ENCODE results near the gene ADIPOR2. TPM values are rescaled to one million over a fixed set of nuclear protein-coding genes. Genes with fewer than 3 reads are reported as not detected.
A peak's percentile ranks its signal among the peaks of the same experiment; 100 is the strongest.
"Not testable (repeated sequence)": the region's sequence is repeated elsewhere in the genome, so short reads cannot be mapped to it uniquely, and the experiment has no call there.

ADIPOR2 gene
- total and polyA plus RNA-seq, 4 donors = 26.6 to 68.3 (median 41.7) TPM

- H3K4me3 ChIP-seq (ENCODE audit: low read depth in 1 of 3, low read length in 3 of 3); H3K36me3 ChIP-seq (ENCODE audit: control insufficient read depth in 4 of 4, insufficient read depth in 3 of 4, low read depth in 1 of 4, low read length in 3 of 4); DNase-seq (ENCODE audit: low spot score); H3K9me3 ChIP-seq (ENCODE audit: control insufficient read depth in 4 of 4, low read length in 3 of 4); H3K9ac ChIP-seq (ENCODE audit: low read depth in 1 of 2, low read length in 2 of 2); H3K27me3 ChIP-seq (ENCODE audit: control insufficient read depth in 4 of 4, insufficient read depth in 4 of 4, low read length in 3 of 4): not testable (repeated sequence)
- Histone ChIP-seq H3K27ac (ENCODE audit: low read depth in 1 of 2, low read length in 2 of 2) (peak overlapping the region in 1 of 2 donors; percentile 37), H3K4me1 (ENCODE audit: control insufficient read depth in 4 of 4, insufficient read depth in 4 of 4, low read length in 3 of 4) (peaks cover 8 to 68% (median 50%) of the 10 kb centered on the region in 4 donors)
- 15% methylated on average over 3 of the region's 3 CpGs for WGBS
- TF ChIP-seq HNF4G (IDR thresholded peaks at IDR 0.05) = peak; percentile 78
- TF ChIP-seq EGR1 (IDR thresholded peaks at IDR 0.05; ENCODE audit: low read depth in 2 of 2) = peak; percentile 37 to 66
- peak; percentile 11 to 45 for TF ChIP-seq RAD21 (IDR thresholded peaks at IDR 0.05)
- TF ChIP-seq HNF4A (conservative IDR thresholded peaks at IDR 0.05) = peak; percentile 77 to 87
- TF ChIP-seq SP1 (IDR thresholded peaks at IDR 0.05) = peak; percentile 70
- peak; percentile 89 for TF ChIP-seq ATF3 (IDR thresholded peaks at IDR 0.05)
- peak; percentile 85 to 86 for TF ChIP-seq RXRA (IDR thresholded peaks at IDR 0.05)
- peak; percentile 60 to 84 for TF ChIP-seq JUND (IDR thresholded peaks at IDR 0.05)
- peak; percentile 36 for TF ChIP-seq YY1 (IDR thresholded peaks at IDR 0.05)
- peak; percentile 64 for TF ChIP-seq MAX (IDR thresholded peaks at IDR 0.05)
Observed at GRCh38 chr12:1711536-1712211, 20.8 kb downstream of the ADIPOR2 start.

GRCh38 chr12:1712305-1712704 is 21.4 kb downstream of the ADIPOR2 start:
- H3K9ac ChIP-seq (ENCODE audit: low read depth in 1 of 2, low read length in 2 of 2); H3K9me3 ChIP-seq (ENCODE audit: control insufficient read depth in 4 of 4, low read length in 3 of 4); H3K27ac ChIP-seq (ENCODE audit: low read depth in 1 of 2, low read length in 2 of 2); H3K27me3 ChIP-seq (ENCODE audit: control insufficient read depth in 4 of 4, insufficient read depth in 4 of 4, low read length in 3 of 4); DNase-seq (ENCODE audit: low spot score); H3K4me3 ChIP-seq (ENCODE audit: low read depth in 1 of 3, low read length in 3 of 3); H3K36me3 ChIP-seq (ENCODE audit: control insufficient read depth in 4 of 4, insufficient read depth in 3 of 4, low read depth in 1 of 4, low read length in 3 of 4): not testable (repeated sequence)
- peaks cover 7 to 73% (median 53%) of the 10 kb centered on the region in 4 donors for H3K4me1 ChIP-seq (ENCODE audit: control insufficient read depth in 4 of 4, insufficient read depth in 4 of 4, low read length in 3 of 4)
- WGBS = 89% methylated on average over 5 of the region's 5 CpGs

GRCh38 chr12:1712852-1713251 is 22.0 kb downstream of the ADIPOR2 start:
- DNase-seq (ENCODE audit: low spot score); H3K9me3 ChIP-seq (ENCODE audit: control insufficient read depth in 4 of 4, low read length in 3 of 4); H3K27me3 ChIP-seq (ENCODE audit: control insufficient read depth in 4 of 4, insufficient read depth in 4 of 4, low read length in 3 of 4); H3K9ac ChIP-seq (ENCODE audit: low read depth in 1 of 2, low read length in 2 of 2); H3K4me3 ChIP-seq (ENCODE audit: low read depth in 1 of 3, low read length in 3 of 3); H3K36me3 ChIP-seq (ENCODE audit: control insufficient read depth in 4 of 4, insufficient read depth in 3 of 4, low read depth in 1 of 4, low read length in 3 of 4): not testable (repeated sequence)
- 69% methylated on average over 5 of the region's 5 CpGs for WGBS
- Histone ChIP-seq H3K4me1 (ENCODE audit: control insufficient read depth in 4 of 4, insufficient read depth in 4 of 4, low read length in 3 of 4) (peaks cover 7 to 76% (median 53%) of the 10 kb centered on the region in 4 donors), H3K27ac (ENCODE audit: low read depth in 1 of 2, low read length in 2 of 2) (peak overlapping the region in 1 of 2 donors; percentile 56)

GRCh38 chr12:1713783-1714348 is 23.0 kb downstream of the ADIPOR2 start:
- H3K9me3 ChIP-seq (ENCODE audit: control insufficient read depth in 4 of 4, low read length in 3 of 4); DNase-seq (ENCODE audit: low spot score); H3K36me3 ChIP-seq (ENCODE audit: control insufficient read depth in 4 of 4, insufficient read depth in 3 of 4, low read depth in 1 of 4, low read length in 3 of 4); H3K27me3 ChIP-seq (ENCODE audit: control insufficient read depth in 4 of 4, insufficient read depth in 4 of 4, low read length in 3 of 4); H3K9ac ChIP-seq (ENCODE audit: low read depth in 1 of 2, low read length in 2 of 2); H3K4me3 ChIP-seq (ENCODE audit: low read depth in 1 of 3, low read length in 3 of 3): not testable (repeated sequence)
- WGBS = 35% methylated on average over 14 of the region's 14 CpGs
- H3K4me1 ChIP-seq (ENCODE audit: control insufficient read depth in 4 of 4, insufficient read depth in 4 of 4, low read length in 3 of 4) = peaks cover 7 to 85% (median 59%) of the 10 kb centered on the region in 4 donors
- TF ChIP-seq SP1 (IDR thresholded peaks at IDR 0.05) (peak; percentile 86), YY1 (IDR thresholded peaks at IDR 0.05) (peak; percentile 57), MAX (IDR thresholded peaks at IDR 0.05) (peak; percentile 57), RXRA (IDR thresholded peaks at IDR 0.05) (peak; percentile 86 to 96), HNF4A (conservative IDR thresholded peaks at IDR 0.05) (peak; percentile 75 to 91), ATF3 (IDR thresholded peaks at IDR 0.05) (peak; percentile 81), JUND (IDR thresholded peaks at IDR 0.05) (peak in 1 of 2 donors; percentile 35), HNF4G (IDR thresholded peaks at IDR 0.05) (peak; percentile 78)
- H3K27ac ChIP-seq (ENCODE audit: low read depth in 1 of 2, low read length in 2 of 2) = peak overlapping the region; percentile 28 to 56

- peaks cover 12 to 90% (median 66%) of the 10 kb centered on the region in 4 donors for H3K4me1 ChIP-seq (ENCODE audit: control insufficient read depth in 4 of 4, insufficient read depth in 4 of 4, low read length in 3 of 4)
- not testable (repeated sequence) for DNase-seq (ENCODE audit: low spot score)
Observed at GRCh38 chr12:1715459-1715858, 24.6 kb downstream of the ADIPOR2 start.

More at GRCh38 chr12:1715459-1715858, 24.6 kb downstream of the ADIPOR2 start:
- 96% methylated on average over 8 of the region's 8 CpGs for WGBS
- not testable (repeated sequence) for H3K9ac ChIP-seq (ENCODE audit: low read depth in 1 of 2, low read length in 2 of 2); H3K36me3 ChIP-seq (ENCODE audit: control insufficient read depth in 4 of 4, insufficient read depth in 3 of 4, low read depth in 1 of 4, low read length in 3 of 4); H3K4me3 ChIP-seq (ENCODE audit: low read depth in 1 of 3, low read length in 3 of 3); H3K27me3 ChIP-seq (ENCODE audit: control insufficient read depth in 4 of 4, insufficient read depth in 4 of 4, low read length in 3 of 4); H3K9me3 ChIP-seq (ENCODE audit: control insufficient read depth in 4 of 4, low read length in 3 of 4)
- peak overlapping the region in 1 of 2 donors; percentile 45 for H3K27ac ChIP-seq (ENCODE audit: low read depth in 1 of 2, low read length in 2 of 2)
